Adrenal gland (tissue), 12 donors: ENCODE measurements around the gene PCDHB2. TPM values are rescaled to one million over a fixed set of nuclear protein-coding genes. Genes with fewer than 3 reads are reported as not detected.
"Not testable (repeated sequence)": the region's sequence is repeated elsewhere in the genome, so short reads cannot be mapped to it uniquely, and the experiment has no call there.

Experiments
- DNase-seq, 7 donors: peaks; one replicate each; pipeline ENCODE4 v3.0.0-alpha.2; 2019 to 2020
- H3K27ac ChIP-seq, 5 donors: fragments of 200-600 bp; sonication (generic) in 4 of 5; 1 replicate in 3 of 5; 2 replicates in 2 of 5; pipeline versions ENCODE4 v1.5.1 to v1.8.0; 2016 to 2020; ENCODE audit warnings: mild to moderate bottlenecking in 1 of 5
- H3K27me3 ChIP-seq: fragments of 200-600 bp; 2 replicates; pipeline ENCODE4 v1.8.0; 2021
- H3K36me3 ChIP-seq, 2 donors: fragments of 200-600 bp; replicated peaks in 1 of 2; 1 replicate in 1 of 2; 2 replicates in 1 of 2; pipeline versions ENCODE4 v1.5.1 to v1.8.0; 2018 to 2022
- H3K4me1 ChIP-seq, 2 donors: fragments of 200-600 bp; replicated peaks in 1 of 2; 1 replicate in 1 of 2; 2 replicates in 1 of 2; pipeline versions ENCODE4 v1.5.1 to v1.8.0; 2018 to 2021
- H3K4me3 ChIP-seq, 4 donors: fragments of 200-600 bp; sonication (generic) in 3 of 4; one replicate each; pipeline ENCODE4 v1.5.1; 2016 to 2018
- H3K9me3 ChIP-seq, 3 donors: fragments of 200-600 bp; sonication (generic) in 1 of 3; replicated peaks in 1 of 3; 1 replicate in 2 of 3; 2 replicates in 1 of 3; pipeline versions ENCODE4 v1.5.1 to v1.8.0; 2016 to 2021
- CTCF ChIP-seq, 6 experiments: fragments of 450-650 bp in 4 of 6; fragments of 200-600 bp in 2 of 6; sonication (generic) in 1 of 6; IDR thresholded peaks; 1 replicate in 5 of 6; 2 replicates in 1 of 6; pipeline versions ENCODE4 v1.5.1 to v1.8.0; 2016 to 2021; ENCODE audit warnings: antibody characterized with exemption in 6 of 6, mild to moderate bottlenecking in 2 of 6, moderate library complexity in 1 of 6
- POLR2A ChIP-seq, 2 donors: fragments of 450-650 bp; IDR thresholded peaks; one replicate each; pipeline ENCODE4 v1.6.1; 2017; ENCODE audit warnings: antibody characterized with exemption in 2 of 2, mild to moderate bottlenecking in 2 of 2, moderate library complexity in 1 of 2
- WGBS, 4 donors: extraction: QIAGEN DNeasy Blood & Tissue Kit in 2 of 4; methylation state at CpG; one replicate each; pipeline versions ENCODE4 v1.1.5 to v1.1.7; 2013 to 2017; 5-methylcytosine and 5-hydroxymethylcytosine counted together
- intact Hi-C, 2 donors: fragments of 100-400 bp; cut with DNase I; formaldehyde crosslinking; loops; one replicate each; pipeline versions ENCODE4 v1.14.1 to v1.15.0; 2022 to 2023
- polyA plus RNA-seq, 3 donors: library from polyadenylated mRNA; stranded (reverse); fragments of 200-250 nt in 2 of 3; fragments of 350-450 nt in 1 of 3; fragmentation: Illumina TruSeq in 1 of 3; extraction: RNeasy Lipid Tissue Mini Kit (QIAGEN cat#74804) in 1 of 3; gene quantifications; one replicate each; pipeline ENCODE4 v1.2.3, GENCODE V29; 2013 to 2014
- total RNA-seq, 9 donors: library from RNA; depleted of rRNA in 4 of 9; stranded (reverse); fragments of >200 nt in 4 of 9; fragments of 120-200 nt in 1 of 9; fragmentation: NEBNext Ultra II Directional in 1 of 9; extraction: Animal tissue kit (Norgen Biotek cat#: 25700) in 1 of 9; gene quantifications; one replicate each; pipeline versions ENCODE4 v1.1.0 to v1.2.4, GENCODE V29; 2013 to 2023
- donor health status: healthy with polysubstance abuse.
- donor health status: Bipolar disorder and iron deficiency.
- donor health status: DM: yes; HTN: yes; CAD: no.
- donor health status: DM: no; HTN: no; CAD: no.
- donor health status: DM: no; HTN: no; CAD: no.
- donor health status: DM: yes; HTN: yes; CAD: no.

The PCDHB2 gene
- total and polyA plus RNA-seq, 12 donors = 0.24 to 2.8 (median 1.2) TPM

- Histone ChIP-seq H3K4me1 (no peaks in the 10 kb centered on the region), H3K9me3 (no peaks in the 10 kb centered on the region), H3K27me3 (no peaks in the 10 kb centered on the region), H3K4me3 (no peak within 1 kb of the TSS), H3K36me3 (no peaks in the 10 kb centered on the region), H3K27ac (no peak within 1 kb of the TSS)
- TF ChIP-seq POLR2A (IDR thresholded peaks at IDR 0.05) (no peak), CTCF (IDR thresholded peaks at IDR 0.05) (peak in 4 of 6 experiments; percentile 13 to 29 (median 16))
- peak in 3 of 7 donors; percentile 10 to 29 (median 14) for DNase-seq
- WGBS, 4 donors = 12 to 27% (median 17%) methylated on average over 19 of the region's 19 CpGs
- intact Hi-C loops = no loop called here
Measured at GRCh38 chr5:141100243-141100805, 5.9 kb downstream of the PCDHB2 start, which contains the start of gene PCDHB3. Gene PCDHB3, plus strand, starts transcription at chr5:141100473. Its CDS starts 177 bp downstream, at chr5:141100650.

- no peaks in the 10 kb centered on the region for H3K27me3 ChIP-seq
- no peak overlapping the region for H3K4me3 ChIP-seq
- intact Hi-C loops = no loop called here
- TF ChIP-seq CTCF (IDR thresholded peaks at IDR 0.05) = no peak
- no peaks in the 10 kb centered on the region for H3K36me3 ChIP-seq
- no peaks in the 10 kb centered on the region for H3K4me1 ChIP-seq
- no peak for DNase-seq
- no peaks in the 10 kb centered on the region for H3K9me3 ChIP-seq
- H3K27ac ChIP-seq = no peak overlapping the region
- 30 to 57% (median 45%) methylated on average over 17 to 20 of the region's 20 CpGs for WGBS, 4 donors
Measured at GRCh38 chr5:141101059-141101458, 6.6 kb downstream of the PCDHB2 start.

- WGBS, 4 donors = 29 to 50% (median 38%) methylated on average over 6 to 39 of the region's 39 CpGs
- H3K27ac ChIP-seq, H3K4me1 ChIP-seq, H3K4me3 ChIP-seq, H3K27me3 ChIP-seq, H3K9me3 ChIP-seq, intact Hi-C loops, DNase-seq, H3K36me3 ChIP-seq: not testable (repeated sequence)
Measured at GRCh38 chr5:141102070-141102469, 7.7 kb downstream of the PCDHB2 start.

GRCh38 chr5:141102471-141102870 is 8.1 kb downstream of the PCDHB2 start:
- H3K4me1 ChIP-seq, DNase-seq, H3K27ac ChIP-seq, H3K9me3 ChIP-seq, H3K4me3 ChIP-seq, H3K36me3 ChIP-seq, H3K27me3 ChIP-seq, intact Hi-C loops: not testable (repeated sequence)
- 23 to 32% (median 30%) methylated on average over 10 to 29 of the region's 38 CpGs; no CpG with 5 or more reads in 1 of the 4 donors for WGBS, 4 donors

- WGBS, 4 donors = 58 to 80% (median 68%) methylated on average over 2 of the region's 2 CpGs
- Histone ChIP-seq H3K4me1 (no peaks in the 10 kb centered on the region), H3K4me3 (no peak overlapping the region), H3K27me3 (no peaks in the 10 kb centered on the region), H3K27ac (no peak overlapping the region), H3K36me3 (no peaks in the 10 kb centered on the region), H3K9me3 (no peaks in the 10 kb centered on the region)
- TF ChIP-seq POLR2A (IDR thresholded peaks at IDR 0.05) = no peak
- no peak for TF ChIP-seq CTCF (IDR thresholded peaks at IDR 0.05)
- no peak for DNase-seq
- intact Hi-C loops = no loop called here
Measured at GRCh38 chr5:141105350-141105749, 10.9 kb downstream of the PCDHB2 start.
